NT2/D1 (cell line): ENCODE measurements around the gene TRPM2.

ENCODE experiments used
- SUZ12 ChIP-seq: IDR thresholded peaks from 2 replicates; pipeline ENCODE4 v1.6.1; 2011; ENCODE audit not compliant: insufficient read length, insufficient read depth; ENCODE audit errors: extremely low read depth
- YY1 ChIP-seq: IDR thresholded peaks from 2 replicates; pipeline ENCODE4 v1.6.1; 2011; ENCODE audit not compliant: insufficient read length, insufficient read depth

GRCh38 chr21:44310628-44311507 is 42.6 kb upstream of the TRPM2 start:
- no peak for TF ChIP-seq YY1
- TF ChIP-seq SUZ12 = no peak
